Gastrocnemius medialis (tissue), 4 donors: Measurements from ENCODE around the gene NR2F1. TPM values are rescaled to one million over a fixed set of nuclear protein-coding genes. Genes with fewer than 3 reads are reported as not detected.
A peak's percentile ranks its signal among the peaks of the same experiment; 100 is the strongest.

ENCODE experiments used
- ATAC-seq, 2 donors: fragments of 150-250 bp; one replicate each; pipeline ENCODE4 v1.9.1; 2016
- DNase-seq, 2 donors: peaks; one replicate each; pipeline ENCODE4 v3.0.0-alpha.2; 2019
- H3K27ac ChIP-seq, 4 donors: fragments of 200-600 bp; sonication (generic); 1 replicate in 1 of 4; 2 replicates in 3 of 4; pipeline ENCODE4 v1.5.1; 2016 to 2018; ENCODE audit warnings: mild to moderate bottlenecking in 2 of 4, moderate library complexity in 1 of 4
- H3K27me3 ChIP-seq, 3 donors: fragments of 200-600 bp; sonication (generic) in 2 of 3; 1 replicate in 1 of 3; 2 replicates in 2 of 3; pipeline versions ENCODE4 v1.5.1 to v1.6.0; 2016 to 2019; ENCODE audit warnings: mild to moderate bottlenecking in 1 of 3, moderate library complexity in 1 of 3
- H3K36me3 ChIP-seq, 2 donors: fragments of 200-600 bp; sonication (generic) in 1 of 2; one replicate each; pipeline ENCODE4 v1.5.1; 2017 to 2018
- H3K4me1 ChIP-seq, 2 donors: fragments of 200-600 bp; sonication (generic) in 1 of 2; one replicate each; pipeline ENCODE4 v1.5.1; 2016 to 2017; ENCODE audit warnings: mild to moderate bottlenecking in 2 of 2
- H3K4me3 ChIP-seq, 4 donors: fragments of 200-600 bp; sonication (generic) in 3 of 4; 1 replicate in 1 of 4; 2 replicates in 3 of 4; pipeline ENCODE4 v1.5.1; 2016 to 2019; ENCODE audit warnings: mild to moderate bottlenecking in 2 of 4
- H3K9me3 ChIP-seq, 3 donors: fragments of 200-600 bp; sonication (generic) in 2 of 3; 1 replicate in 1 of 3; 2 replicates in 2 of 3; pipeline ENCODE4 v1.5.1; 2016 to 2019
- CTCF ChIP-seq, 5 experiments: fragments of 450-650 bp in 3 of 5; fragments of 200-600 bp in 2 of 5; sonication (generic) in 2 of 5; IDR thresholded peaks in 4 of 5; conservative IDR thresholded peaks in 1 of 5; 1 replicate in 4 of 5; 2 replicates in 1 of 5; pipeline ENCODE4 v1.5.1; 2016 to 2019; ENCODE audit warnings: antibody characterized with exemption in 5 of 5, mild to moderate bottlenecking in 3 of 5, moderate library complexity in 3 of 5
- POLR2A ChIP-seq, 2 donors: fragments of 450-650 bp; IDR thresholded peaks; one replicate each; pipeline ENCODE4 v1.6.1; 2017; ENCODE audit warnings: antibody characterized with exemption in 2 of 2, mild to moderate bottlenecking in 2 of 2, moderate library complexity in 2 of 2
- in situ Hi-C, 4 donors: fragments of 200-750 bp; cut with MboI; loops; one replicate each; pipeline versions ENCODE4 v1.15.0 to v1.8.0; 2017; ENCODE audit warnings: low sequenced_read_pairs in 4 of 4
- intact Hi-C: fragments of 100-400 bp; cut with DNase I; formaldehyde crosslinking; loops from one replicate; pipeline ENCODE4 v1.15.1; 2023; ENCODE audit warnings: low total_unique reads
- total RNA-seq, 4 donors: library from RNA; depleted of rRNA; stranded (reverse); fragments of >200 nt; gene quantifications; one replicate each; pipeline versions ENCODE4 v1.1.0 to v1.2.3, GENCODE V29; 2016

The NR2F1 gene
- total RNA-seq, 4 donors from 2014 or later: 0.36 to 0.55 TPM; not detected in 2

- TF ChIP-seq CTCF (IDR thresholded peaks at IDR 0.05 in 4 of 5, conservative IDR thresholded peaks at IDR 0.05 in 1 of 5): no peak
- TF ChIP-seq POLR2A (IDR thresholded peaks at IDR 0.05): no peak
- intact Hi-C loops: loop anchor here (5.0 kb wide), 1 partner anchor 1152 kb away; no protein-coding TSS in a partner anchor
- peaks cover 62 to 73% (median 62%) of the 10 kb centered on the region in 3 donors for H3K27me3 ChIP-seq
Observed at GRCh38 chr5:93585041-93585766, 2.2 kb downstream of the NR2F1 start.

GRCh38 chr5:93585767-93586385 lies 2.9 kb downstream of the NR2F1 start:
- DNase-seq (no peak), ATAC-seq (no peak)
- Histone ChIP-seq H3K27me3 (peaks cover 55 to 67% (median 55%) of the 10 kb centered on the region in 3 donors), H3K27ac (no peak overlapping the region), H3K9me3 (no peaks in the 10 kb centered on the region), H3K4me3 (peak overlapping the region in 2 of 4 donors; percentile 50 to 54), H3K36me3 (no peaks in the 10 kb centered on the region), H3K4me1 (peaks cover 17 to 19% of the 10 kb centered on the region in 2 donors)
- no peak for TF ChIP-seq POLR2A (IDR thresholded peaks at IDR 0.05)
- no peak for TF ChIP-seq CTCF (IDR thresholded peaks at IDR 0.05 in 4 of 5, conservative IDR thresholded peaks at IDR 0.05 in 1 of 5)
- in situ Hi-C loops (loop anchor here in 2 of 4 donors (10.0 to 25.0 kb wide), 3 partner anchors 201 to 329 kb away; no protein-coding TSS in a partner anchor), intact Hi-C loops (loop anchor here (5.0 kb wide), 1 partner anchor 1151 kb away; no protein-coding TSS in a partner anchor)

More at GRCh38 chr5:93585041-93585766, 2.2 kb downstream of the NR2F1 start:
- in situ Hi-C loops: loop anchor here in 2 of 4 donors (10.0 to 25.0 kb wide), 3 partner anchors 202 to 330 kb away; no protein-coding TSS in a partner anchor
- H3K4me3 ChIP-seq: peak overlapping the region; percentile 28 to 54 (median 44)
- no peaks in the 10 kb centered on the region for H3K36me3 ChIP-seq
- H3K27ac ChIP-seq: no peak overlapping the region
- DNase-seq: no peak
- no peak for ATAC-seq
- peaks cover 23 to 26% of the 10 kb centered on the region in 2 donors for H3K4me1 ChIP-seq
- H3K9me3 ChIP-seq: no peaks in the 10 kb centered on the region

- H3K27ac ChIP-seq: no peak overlapping the region
- intact Hi-C loops (loop anchor here (5.0 kb wide), 1 partner anchor 1150 kb away; no protein-coding TSS in a partner anchor), in situ Hi-C loops (loop anchor here in 2 of 4 donors (10.0 to 25.0 kb wide), 3 partner anchors 200 to 328 kb away; no protein-coding TSS in a partner anchor)
- peaks cover 14 to 15% of the 10 kb centered on the region in 2 donors for H3K4me1 ChIP-seq
- no peak overlapping the region for H3K4me3 ChIP-seq
- DNase-seq: no peak
- no peaks in the 10 kb centered on the region for H3K36me3 ChIP-seq
- no peak for TF ChIP-seq POLR2A (IDR thresholded peaks at IDR 0.05)
- TF ChIP-seq CTCF (IDR thresholded peaks at IDR 0.05 in 4 of 5, conservative IDR thresholded peaks at IDR 0.05 in 1 of 5): no peak
- no peaks in the 10 kb centered on the region for H3K9me3 ChIP-seq
- ATAC-seq: no peak
- H3K27me3 ChIP-seq: peaks cover 48 to 67% (median 51%) of the 10 kb centered on the region in 3 donors
Observed at GRCh38 chr5:93586736-93587596, 3.9 kb downstream of the NR2F1 start.
